Colon (tissue), 2 donors: ENCODE data around the gene ZNF8.
A peak's percentile ranks its signal among the peaks of the same experiment; 100 is the strongest.
"Not testable (repeated sequence)": the region's sequence is repeated elsewhere in the genome, so short reads cannot be mapped to it uniquely, and the experiment has no call there.

Experiments
- FAIRE-seq: peaks from 2 replicates; lab custom pipeline; 2012; peaks lifted over from hg19 to GRCh38; lab: Jason Lieb, UNC
- donor health status: control.
- donor health status: control.

The ZNF8 gene

DNA sequence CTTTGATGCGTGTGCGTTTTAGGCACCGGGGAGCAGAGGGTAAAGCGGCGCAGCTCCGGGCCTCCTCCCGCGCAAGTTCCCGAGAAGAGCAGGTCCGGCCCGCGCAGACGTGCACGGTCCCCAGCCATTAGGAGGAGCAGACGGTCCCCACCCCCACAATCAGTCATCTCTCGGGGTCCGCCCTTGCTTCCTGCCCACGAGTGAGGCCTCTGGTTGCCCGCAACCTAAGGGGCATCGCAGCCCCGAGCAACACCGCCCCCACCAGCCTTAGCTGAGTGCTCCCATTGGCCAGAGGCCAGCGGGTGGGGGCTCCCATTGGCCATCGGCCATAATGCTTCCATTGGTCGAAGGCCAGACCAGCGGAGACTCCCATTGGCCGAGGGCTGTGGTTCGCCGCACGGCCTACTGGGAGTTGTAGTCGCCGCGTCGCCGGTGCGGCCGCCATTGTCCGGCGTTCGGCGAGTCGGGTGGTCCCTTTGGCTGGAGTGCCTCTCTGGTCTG is at the start of gene ZNF8:
Gene ZNF8 (plus strand): TSS at position 415 of the 501 bp plus-strand sequence. CDS start 127 bp downstream, outside the sequence.
- FAIRE-seq: peak; percentile 49

DNA sequence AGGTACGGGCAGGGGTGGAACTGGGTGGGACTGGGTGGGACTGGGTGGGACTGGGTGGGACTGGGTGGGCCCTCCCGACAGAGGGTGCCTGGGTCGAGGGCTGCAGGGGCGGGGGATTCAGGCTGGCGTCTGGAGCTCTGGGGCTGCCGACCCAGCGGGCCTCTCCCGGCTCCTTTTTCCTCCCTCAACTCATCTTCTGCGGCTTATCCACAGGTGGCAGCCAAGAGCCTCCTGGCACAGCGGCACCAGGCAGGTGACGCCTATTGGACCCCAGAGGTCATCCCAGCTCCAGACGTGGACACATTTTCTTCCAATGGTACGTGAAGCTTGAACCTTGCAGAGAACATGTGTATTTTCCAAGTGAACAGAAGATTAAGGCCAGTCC is 49.5 kb upstream of the ZNF8 start:
- FAIRE-seq: no peak

DNA sequence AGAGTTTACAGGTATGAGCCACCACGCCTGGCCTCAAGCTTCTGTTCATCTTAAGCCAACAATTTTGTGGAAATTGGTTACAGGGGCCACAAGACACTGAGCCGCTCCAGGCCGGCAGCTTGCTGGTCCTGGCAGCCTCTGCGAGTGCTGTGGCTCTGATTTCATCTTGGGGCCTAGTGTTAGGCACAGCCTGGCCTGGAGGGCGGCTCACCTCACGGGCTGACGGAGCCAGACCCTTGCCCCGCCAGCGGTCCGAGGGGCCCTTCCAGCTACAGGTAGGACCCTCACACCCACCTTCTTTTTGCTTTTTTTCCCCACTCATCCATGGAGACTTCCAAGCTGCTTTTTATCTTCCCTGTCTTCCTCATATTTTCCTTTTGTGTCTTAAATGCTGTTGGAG is 41.4 kb upstream of the ZNF8 start:
- no peak for FAIRE-seq

DNA sequence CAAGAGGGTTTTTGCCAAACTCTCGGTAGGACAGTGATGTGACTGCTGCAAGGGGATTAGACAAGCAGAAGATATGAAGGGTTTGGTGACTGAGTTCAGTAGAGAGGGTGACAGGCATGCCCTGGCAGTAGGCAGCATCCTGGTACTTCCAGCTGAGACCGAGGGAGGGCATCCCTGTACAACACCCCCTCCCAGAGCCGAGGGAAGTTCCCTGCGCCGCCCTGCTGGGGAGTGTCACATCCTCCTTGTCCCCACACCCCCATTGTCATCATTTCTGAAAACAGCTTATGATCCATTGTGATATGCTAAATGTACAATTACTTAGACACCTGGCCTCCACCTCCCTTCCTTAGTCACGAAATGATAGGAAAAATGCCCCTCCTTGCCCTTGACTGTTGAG is 35.4 kb upstream of the ZNF8 start:
- no peak for FAIRE-seq

DNA sequence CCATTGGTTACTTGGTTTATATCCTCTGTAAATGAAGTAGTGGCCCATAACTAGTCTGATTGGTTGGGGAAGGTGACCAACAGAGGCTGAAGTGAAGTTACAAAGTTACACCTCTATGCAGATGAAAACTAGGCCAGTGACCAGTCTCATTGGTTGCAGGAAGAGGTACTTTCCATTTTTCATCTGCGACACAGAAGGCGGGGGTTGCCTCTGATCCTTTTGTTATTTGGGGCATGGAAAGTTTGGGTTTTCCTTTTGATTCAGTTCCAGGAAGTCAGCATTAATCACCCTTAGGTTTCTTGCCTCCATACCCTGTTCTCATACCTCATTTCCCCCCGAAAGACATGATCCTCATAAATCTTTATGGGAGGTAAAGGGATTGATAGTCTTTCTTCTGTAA is 29.9 kb upstream of the ZNF8 start:
- FAIRE-seq: no peak

DNA sequence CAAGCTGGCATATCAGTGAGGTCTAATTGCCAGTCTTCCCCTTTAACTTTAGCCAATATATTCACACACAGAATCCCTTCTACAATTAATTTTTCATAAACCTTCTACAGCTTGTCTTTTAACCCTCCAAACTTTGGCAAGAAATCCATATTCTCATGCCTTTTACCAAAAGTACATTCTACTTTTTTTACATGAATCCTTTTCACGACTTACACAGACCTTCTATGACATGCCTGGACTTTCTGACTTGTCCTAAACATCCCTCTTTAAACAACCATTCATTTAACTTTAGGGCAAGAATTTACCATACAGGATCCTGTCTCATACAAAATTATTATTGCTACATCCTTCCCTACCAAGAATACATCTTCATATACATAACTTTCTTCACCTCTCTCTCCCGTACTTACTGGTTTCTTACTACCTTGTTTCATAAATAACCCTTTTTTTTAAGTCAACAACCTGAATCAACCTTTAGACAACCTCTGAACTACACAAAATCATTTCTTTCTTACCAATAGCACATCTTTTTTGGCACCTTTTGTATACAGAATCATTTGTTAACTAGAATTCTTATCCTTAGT is 26.6 kb upstream of the ZNF8 start:
- FAIRE-seq: no peak

DNA sequence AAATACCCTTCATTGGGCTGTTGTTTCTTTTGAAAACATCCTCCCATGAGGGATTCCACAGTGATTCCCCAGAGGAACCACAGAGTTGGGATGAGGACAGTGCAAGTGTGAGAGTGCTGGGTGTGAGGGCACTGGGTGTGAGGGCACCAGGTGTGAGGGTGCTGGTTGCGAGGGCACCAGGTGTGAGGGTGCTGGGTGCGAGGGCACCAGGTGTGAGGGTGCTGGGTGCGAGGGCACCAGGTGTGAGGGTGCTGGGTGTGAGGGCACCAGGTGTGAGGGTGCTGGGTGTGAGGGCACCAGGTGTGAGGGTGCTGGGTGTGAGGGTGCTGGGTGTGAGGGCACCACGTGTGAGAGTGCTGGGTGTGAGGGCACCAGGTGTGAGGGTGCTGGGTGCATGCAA is 20.5 kb upstream of the ZNF8 start:
- FAIRE-seq: not testable (repeated sequence)

DNA sequence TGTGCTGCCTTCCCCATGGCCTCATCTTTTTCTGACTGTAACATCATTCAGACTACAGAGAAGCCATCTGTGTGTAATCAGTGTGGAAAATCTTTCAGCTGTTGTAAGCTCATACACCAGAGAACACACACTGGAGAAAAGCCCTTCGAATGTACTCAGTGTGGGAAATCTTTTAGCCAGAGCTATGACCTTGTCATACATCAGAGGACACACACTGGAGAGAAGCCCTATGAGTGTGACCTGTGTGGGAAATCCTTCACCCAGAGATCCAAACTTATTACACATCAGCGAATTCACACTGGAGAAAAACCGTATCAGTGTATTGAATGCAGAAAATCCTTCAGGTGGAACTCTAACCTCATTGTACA is 17.2 kb upstream of the ZNF8 start:
- FAIRE-seq: no peak

DNA sequence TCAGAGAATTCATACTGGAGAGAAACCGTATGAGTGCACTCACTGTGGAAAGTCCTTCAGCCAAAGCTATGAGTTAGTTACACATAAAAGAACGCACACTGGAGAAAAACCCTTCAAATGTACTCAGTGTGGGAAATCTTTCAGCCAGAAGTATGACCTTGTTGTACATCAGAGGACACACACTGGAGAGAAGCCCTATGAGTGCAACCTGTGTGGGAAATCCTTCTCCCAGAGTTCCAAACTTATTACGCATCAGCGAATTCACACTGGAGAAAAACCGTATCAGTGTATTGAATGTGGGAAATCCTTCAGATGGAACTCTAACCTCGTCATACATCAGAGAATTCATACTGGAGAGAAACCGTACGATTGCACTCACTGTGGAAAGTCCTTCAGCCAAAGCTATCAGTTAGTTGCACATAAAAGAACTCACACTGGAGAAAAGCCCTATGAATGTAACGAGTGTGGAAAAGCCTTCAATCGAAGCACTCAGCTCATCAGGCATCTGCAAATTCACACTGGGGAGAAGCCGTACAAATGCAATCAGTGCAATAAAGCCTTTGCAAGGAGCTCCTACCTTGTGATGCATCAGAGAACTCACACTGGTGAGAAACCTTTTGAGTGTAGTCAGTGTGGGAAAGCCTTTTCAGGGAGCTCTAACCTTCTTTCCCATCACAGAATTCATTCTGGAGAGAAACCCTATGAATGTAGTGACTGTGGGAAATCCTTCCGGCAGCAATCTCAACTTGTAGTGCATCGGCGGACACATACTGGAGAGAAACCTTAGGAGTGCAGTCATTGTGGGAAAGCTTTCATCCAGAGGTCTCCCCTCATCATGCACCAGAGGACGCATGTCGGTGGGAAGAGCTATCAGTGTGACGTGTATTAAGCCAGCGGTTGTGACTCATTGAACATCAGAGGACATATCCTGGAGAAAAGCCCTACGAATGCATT is 16.5 kb upstream of the ZNF8 start:
- no peak for FAIRE-seq

DNA sequence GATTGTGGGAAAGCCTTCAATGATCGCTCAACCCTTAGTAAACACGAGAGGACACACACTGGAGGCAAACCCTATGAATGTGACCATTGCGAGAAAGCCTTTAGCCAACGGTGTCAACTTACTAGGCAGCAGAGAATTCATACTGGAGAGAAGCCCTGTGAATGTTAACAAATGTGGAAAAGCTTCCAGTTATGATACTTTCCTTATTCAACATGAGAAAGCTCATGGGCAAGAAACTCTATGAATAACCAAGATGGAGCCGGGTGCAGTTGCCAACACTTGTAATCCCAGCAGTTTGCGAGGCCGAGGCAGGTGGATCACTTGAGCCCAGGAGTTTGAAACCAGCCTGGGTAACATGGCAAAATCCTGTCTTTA is 15.8 kb upstream of the ZNF8 start:
- FAIRE-seq: no peak

DNA sequence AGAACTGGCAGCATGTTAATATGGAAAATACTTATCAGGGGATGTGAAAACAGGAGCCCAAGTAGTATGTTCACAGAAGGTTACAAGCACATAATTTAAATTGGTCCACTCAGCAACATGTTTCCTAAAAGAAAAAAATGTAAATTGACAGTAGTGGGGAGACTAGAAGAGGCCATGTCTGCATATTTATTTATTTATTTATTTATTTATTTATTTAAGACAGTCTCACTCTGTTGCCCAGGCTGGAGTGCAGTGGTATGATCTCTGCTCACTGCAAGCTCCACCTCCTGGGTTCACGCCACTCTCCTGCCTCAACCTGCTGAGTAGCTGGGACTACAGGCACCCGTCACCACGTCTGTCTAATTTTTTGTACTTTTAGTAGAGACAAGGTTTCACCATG is 13.7 kb upstream of the ZNF8 start:
- FAIRE-seq: no peak

DNA sequence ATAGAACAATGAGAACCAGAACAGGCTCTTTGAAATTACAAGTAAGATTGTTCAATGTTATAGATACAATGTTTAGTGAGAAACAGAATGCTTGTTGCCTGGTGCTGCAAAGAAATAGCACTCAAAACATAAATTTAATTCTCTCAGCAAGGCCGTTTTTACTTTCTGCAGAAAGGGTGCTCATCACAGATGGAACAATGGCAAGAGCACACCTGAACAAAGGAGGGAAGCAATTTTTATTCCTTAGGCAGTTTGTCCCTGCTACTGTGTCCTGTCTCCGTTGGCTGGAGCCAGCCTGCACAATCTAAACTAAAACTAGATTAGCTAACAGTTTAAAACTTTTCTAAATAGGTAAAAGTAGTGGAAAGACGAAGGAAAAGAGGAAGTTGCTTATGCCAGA is 10.4 kb upstream of the ZNF8 start:
- FAIRE-seq: no peak

DNA sequence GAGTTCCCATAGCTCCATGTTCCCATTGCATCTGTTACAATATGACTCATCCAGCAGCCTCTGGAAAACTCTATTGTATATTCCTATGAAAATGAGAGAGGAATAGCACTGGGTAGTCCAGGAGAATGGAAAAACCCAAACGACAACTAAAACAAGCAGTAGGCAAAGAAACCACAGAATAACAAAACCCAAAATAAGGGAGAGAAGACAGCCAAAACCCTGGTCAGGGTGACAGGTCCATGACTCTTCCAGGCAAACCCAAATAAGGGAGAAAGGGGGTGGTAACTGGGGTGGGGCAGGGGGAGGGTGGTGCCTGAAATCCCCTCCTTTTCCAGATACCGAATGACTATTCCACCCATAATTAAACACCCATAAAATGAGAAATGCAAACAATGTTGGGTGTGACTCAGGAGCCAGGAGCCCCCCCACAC is 4.0 kb upstream of the ZNF8 start:
- FAIRE-seq: no peak

DNA sequence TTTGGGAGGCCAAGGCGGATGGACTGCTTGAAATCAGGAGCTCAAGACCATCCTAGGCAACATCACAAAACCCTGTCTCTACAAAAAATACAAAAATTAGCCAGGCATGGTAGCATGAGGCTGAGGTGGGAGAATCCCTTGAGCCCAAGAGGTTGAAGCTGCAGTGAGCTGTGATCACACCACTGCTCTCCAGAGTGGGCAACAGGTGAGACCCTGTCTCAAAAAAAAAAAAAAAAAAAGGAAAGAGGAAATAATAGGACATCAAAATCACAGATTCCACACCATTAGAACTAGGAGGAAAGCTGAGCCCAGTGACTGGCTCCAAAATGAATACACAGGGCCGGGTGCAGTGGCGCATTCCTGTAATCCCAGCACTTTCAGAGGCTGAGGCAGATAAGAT is 3.2 kb upstream of the ZNF8 start:
- FAIRE-seq: no peak

DNA sequence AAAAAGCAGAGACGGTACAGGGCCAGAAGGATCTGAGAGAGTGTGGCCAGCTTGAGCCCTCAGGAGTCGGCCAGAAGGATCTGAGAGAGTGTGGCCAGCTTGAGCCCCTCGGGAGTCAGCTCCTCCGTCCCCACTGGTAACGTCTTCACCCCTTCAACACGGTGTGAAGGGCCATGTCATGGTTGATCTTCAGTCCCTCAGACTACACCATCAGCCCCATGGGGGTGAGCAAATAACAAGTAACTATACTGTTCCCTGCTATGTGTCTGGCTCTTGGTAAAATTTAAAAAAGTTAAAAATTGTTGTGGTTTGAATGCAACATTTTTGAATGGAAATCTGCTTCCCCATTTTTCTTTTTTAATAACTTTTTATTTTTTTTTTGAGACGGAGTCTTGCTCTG is 1.6 kb upstream of the ZNF8 start:
- no peak for FAIRE-seq

DNA sequence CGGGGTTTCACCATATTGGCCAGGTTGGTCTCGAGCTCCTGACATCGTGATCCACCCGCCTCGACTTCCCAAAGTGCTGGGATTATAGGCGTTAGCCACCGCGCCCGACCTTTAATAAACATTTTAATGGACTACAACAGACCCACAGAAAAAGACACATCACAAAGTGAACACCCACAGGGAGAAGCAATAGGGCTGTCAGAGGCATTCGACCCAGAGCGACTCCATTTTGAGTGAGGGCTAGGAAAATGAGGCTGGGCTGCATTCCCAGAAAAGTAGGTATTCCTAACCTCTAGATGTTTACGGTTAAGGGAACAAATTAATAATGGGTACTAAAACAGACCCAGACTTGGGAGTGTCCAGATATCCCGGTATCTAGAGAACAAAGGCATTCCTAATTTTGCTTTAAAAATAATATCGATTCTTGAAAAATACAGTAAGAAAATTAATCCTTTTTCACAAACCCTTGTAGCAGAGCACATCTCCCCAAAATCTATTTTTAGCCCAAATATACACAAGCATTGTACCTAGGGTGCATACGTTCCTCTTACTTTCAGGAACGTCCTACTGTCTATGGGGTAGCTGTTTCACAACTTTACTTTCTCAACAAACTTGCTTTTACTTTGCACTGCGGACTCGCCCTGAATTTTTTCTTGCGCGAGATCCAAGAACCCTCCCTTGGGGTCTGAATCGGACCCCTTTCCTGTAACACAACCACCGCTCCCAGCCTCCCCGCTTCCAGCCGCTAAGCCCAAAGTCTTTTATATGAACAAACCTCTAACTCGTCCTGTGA is 811 bp upstream of the ZNF8 start:
- FAIRE-seq: no peak

DNA sequence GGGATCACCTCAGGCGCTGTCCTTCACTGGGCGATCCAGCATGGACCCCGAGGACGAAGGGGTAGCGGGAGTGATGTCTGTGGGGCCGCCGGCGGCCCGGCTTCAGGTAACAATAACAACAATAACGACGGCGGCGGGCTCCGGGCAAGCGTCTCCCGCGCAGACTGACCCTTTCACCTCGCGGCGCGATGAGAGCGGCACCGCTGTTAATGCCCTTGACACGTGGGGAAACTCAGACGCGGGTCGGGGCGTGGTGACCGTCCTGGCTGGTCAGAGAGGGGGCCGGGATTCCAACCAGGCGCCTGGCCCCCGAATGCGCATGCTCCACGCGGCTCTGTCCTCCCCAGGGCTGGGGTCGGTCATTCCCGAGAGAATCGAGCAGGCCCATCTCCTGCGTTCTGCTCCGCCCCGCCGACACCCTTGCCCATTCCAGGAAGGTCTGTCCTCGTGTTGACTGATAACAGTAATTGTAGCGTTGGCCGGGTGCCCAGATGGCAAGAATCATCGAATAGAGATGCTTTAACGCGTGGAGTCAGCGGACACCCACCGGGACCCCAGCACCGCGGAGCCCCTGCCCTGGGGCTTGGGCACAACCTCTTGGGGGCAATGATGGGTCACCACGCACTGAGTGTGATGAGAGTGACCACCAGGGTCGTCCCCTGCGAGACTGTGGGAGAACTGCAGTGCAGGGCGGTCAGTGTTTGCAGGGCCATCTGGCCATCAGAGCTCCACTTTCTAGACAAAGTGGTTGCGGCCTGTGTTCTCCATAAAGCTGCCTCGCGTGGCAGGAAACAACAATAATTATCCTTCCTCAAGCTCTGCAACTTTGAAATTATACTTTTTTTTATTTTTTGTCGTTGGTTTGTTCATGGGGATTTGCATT is 528 bp downstream of the ZNF8 start:
- FAIRE-seq: no peak

DNA sequence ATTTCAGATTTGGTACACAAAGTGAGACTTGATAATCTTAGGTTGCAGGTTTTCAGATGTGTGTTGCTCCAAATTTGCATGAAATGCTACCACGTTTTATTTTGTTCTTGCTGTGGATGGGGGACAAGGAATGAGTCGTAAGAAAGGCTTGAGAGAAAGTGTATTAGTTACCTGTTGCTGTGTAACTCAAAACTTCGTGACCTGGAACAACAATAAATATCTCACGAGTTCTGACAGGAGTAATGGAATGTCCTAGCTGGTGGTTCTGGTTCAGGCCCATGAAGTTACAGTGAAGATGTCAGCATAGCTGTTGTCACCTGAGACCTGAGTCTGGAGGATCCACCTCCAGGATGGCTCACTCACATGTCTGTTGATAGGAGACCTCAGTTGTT is 1.2 kb downstream of the ZNF8 start:
- FAIRE-seq: no peak

DNA sequence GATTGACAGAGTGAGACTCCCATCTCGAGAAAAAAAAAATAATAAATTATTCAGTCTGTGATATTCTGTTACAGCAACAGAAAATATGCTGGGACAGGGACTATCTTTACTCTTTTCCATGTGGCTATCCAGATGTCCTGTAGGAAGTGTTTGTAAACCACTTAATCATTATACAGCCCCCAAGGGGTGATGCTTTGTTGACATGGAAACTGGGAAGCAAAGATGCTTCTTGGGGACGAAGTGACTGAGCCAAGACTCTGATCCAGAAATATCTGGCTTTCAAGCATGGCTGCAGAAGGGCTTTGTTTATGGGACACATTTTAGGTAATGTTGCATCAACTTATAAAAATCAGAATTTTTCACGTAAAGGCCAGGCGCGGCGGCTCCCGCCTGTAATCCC is 5.4 kb downstream of the ZNF8 start:
- FAIRE-seq: no peak

DNA sequence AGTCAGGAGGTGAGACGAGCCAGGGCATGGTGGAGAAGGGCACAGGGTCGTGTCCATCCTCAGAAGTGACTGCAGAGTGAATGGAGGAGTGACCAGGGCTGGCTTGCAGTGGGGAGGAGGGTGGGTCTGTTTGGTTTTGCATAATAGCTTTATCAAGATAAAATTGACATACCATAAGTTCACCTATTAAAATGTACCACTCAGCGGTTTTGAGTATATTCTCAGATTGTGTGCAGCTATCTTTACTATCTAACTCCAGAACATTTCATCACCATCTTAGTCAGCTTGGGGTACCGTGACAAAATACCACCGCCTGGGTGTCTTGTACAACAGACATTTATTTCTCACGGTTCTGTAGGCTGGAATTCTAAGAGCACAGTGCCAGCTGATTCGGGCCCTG is 13.2 kb downstream of the ZNF8 start:
- no peak for FAIRE-seq

DNA sequence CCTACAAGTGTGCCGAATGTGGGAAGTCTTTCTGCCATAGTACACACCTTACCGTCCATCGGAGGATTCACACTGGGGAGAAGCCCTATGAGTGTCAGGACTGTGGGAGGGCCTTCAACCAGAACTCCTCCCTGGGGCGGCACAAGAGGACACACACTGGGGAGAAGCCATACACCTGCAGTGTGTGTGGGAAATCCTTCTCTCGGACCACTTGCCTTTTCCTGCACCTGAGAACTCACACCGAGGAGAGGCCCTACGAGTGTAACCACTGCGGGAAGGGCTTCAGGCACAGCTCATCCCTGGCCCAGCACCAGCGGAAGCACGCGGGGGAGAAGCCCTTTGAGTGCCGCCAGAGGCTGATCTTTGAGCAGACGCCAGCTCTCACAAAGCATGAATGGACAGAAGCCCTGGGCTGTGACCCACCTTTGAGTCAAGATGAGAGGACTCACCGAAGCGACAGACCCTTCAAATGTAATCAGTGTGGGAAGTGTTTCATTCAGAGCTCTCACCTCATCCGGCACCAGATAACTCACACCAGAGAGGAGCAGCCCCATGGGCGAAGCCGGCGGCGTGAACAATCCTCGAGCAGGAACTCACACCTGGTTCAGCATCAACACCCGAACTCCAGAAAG is 16.1 kb downstream of the ZNF8 start:
- no peak for FAIRE-seq
